Esophagus squamous epithelium (tissue), 5 donors: ENCODE data around the gene UBE2C. TPM values are rescaled to one million over a fixed set of nuclear protein-coding genes. Genes with fewer than 3 reads are reported as not detected.
"Not testable (repeated sequence)": the region's sequence is repeated elsewhere in the genome, so short reads cannot be mapped to it uniquely, and the experiment has no call there.

ENCODE experiments used
- DNase-seq: peaks from one replicate; lab custom pipeline; 2025; lab: John Stamatoyannopoulos, UW
- H3K27ac ChIP-seq, 4 donors: fragments of 200-600 bp; sonication (generic); one replicate each; pipeline ENCODE4 v1.5.1; 2016 to 2019; ENCODE audit warnings: mild to moderate bottlenecking in 1 of 4
- H3K27me3 ChIP-seq, 4 donors: fragments of 200-600 bp; sonication (generic); 1 replicate in 3 of 4; 2 replicates in 1 of 4; pipeline versions ENCODE4 v1.5.1 to v1.6.0; 2017 to 2021; ENCODE audit warnings: antibody characterized with exemption in 1 of 4
- H3K36me3 ChIP-seq, 3 donors: fragments of 200-600 bp; sonication (generic); one replicate each; pipeline ENCODE4 v1.5.1; 2016 to 2019
- H3K4me1 ChIP-seq, 3 donors: fragments of 200-600 bp; sonication (generic); one replicate each; pipeline ENCODE4 v1.5.1; 2017 to 2019
- H3K4me3 ChIP-seq, 4 donors: fragments of 200-600 bp; sonication (generic); 1 replicate in 3 of 4; 2 replicates in 1 of 4; pipeline ENCODE4 v1.5.1; 2016 to 2019; ENCODE audit warnings: mild to moderate bottlenecking in 2 of 4, moderate library complexity in 1 of 4
- H3K9me3 ChIP-seq, 3 donors: fragments of 200-600 bp; sonication (generic); one replicate each; pipeline ENCODE4 v1.5.1; 2016 to 2019
- CTCF ChIP-seq, 6 experiments: fragments of 450-650 bp in 4 of 6; fragments of 200-600 bp in 2 of 6; sonication (generic) in 2 of 6; IDR thresholded peaks; one replicate each; pipeline ENCODE4 v1.5.1; 2016 to 2019; ENCODE audit warnings: antibody characterized with exemption in 6 of 6, mild to moderate bottlenecking in 4 of 6, moderate library complexity in 4 of 6
- POLR2A ChIP-seq, 4 donors: fragments of 450-650 bp; IDR thresholded peaks; one replicate each; pipeline ENCODE4 v1.6.1; 2017; ENCODE audit warnings: antibody characterized with exemption in 4 of 4, mild to moderate bottlenecking in 4 of 4, moderate library complexity in 3 of 4
- WGBS, 2 donors: methylation state at CpG; one replicate each; pipeline ENCODE4 v1.1.5; 2018; 5-methylcytosine and 5-hydroxymethylcytosine counted together
- intact Hi-C: fragments of 100-400 bp; cut with DNase I; formaldehyde crosslinking; loops from one replicate; pipeline ENCODE4 v1.15.0; 2022
- total RNA-seq, 4 donors: library from RNA; depleted of rRNA; stranded (reverse); fragments of >200 nt; gene quantifications; one replicate each; pipeline ENCODE4 v1.1.0, GENCODE V29; 2016
- donor health status: DM: yes; HTN: yes; CAD: no.

UBE2C gene
- 10 to 100 TPM; 17.4 to 54.4 (median 31.2) TPM for total RNA-seq

- Histone ChIP-seq H3K36me3 (peaks cover 7 to 43% (median 32%) of the 10 kb centered on the region in 3 donors), H3K4me3 (peak within 1 kb of the TSS; percentile 60 to 79 (median 65)), H3K4me1 (peaks cover 8 to 32% (median 12%) of the 10 kb centered on the region in 3 donors), H3K27ac (peak within 1 kb of the TSS; percentile 42 to 76 (median 70)), H3K9me3 (no peaks in the 10 kb centered on the region), H3K27me3 (no peaks in the 10 kb centered on the region)
- 0 to 2% methylated on average over 8 to 22 of the region's 65 CpGs for WGBS, 2 donors
- no peak for TF ChIP-seq CTCF (IDR thresholded peaks at IDR 0.05)
- TF ChIP-seq POLR2A (IDR thresholded peaks at IDR 0.05), result peak in 1 of 4 donors; percentile 42
- DNase-seq, result peak; percentile 84
- intact Hi-C loops, result loop anchor here (10.0 kb wide), 1 partner anchor 152 kb away; no protein-coding TSS in a partner anchor
Observed at GRCh38 chr20:45812157-45813005, at the start of gene UBE2C. TSS of gene UBE2C (plus strand) at chr20:45812644. CDS start at chr20:45812696, 52 bp downstream.

GRCh38 chr20:45764618-45765282, 47.7 kb upstream of the UBE2C start:
- not testable (repeated sequence) for H3K27ac ChIP-seq, H3K4me1 ChIP-seq, H3K4me3 ChIP-seq, H3K27me3 ChIP-seq, H3K9me3 ChIP-seq, DNase-seq, H3K36me3 ChIP-seq
- intact Hi-C loops, result loop anchor here (5.0 kb wide), 1 partner anchor 447 kb away; no protein-coding TSS in a partner anchor
- 83 to 84% methylated on average over 13 of the region's 13 CpGs for WGBS, 2 donors

- intact Hi-C loops, result loop anchor here (5.0 kb wide), 1 partner anchor 448 kb away; no protein-coding TSS in a partner anchor
- Histone ChIP-seq H3K27me3 (no peaks in the 10 kb centered on the region), H3K4me1 (no peaks in the 10 kb centered on the region), H3K27ac (no peak overlapping the region), H3K9me3 (no peaks in the 10 kb centered on the region), H3K36me3 (no peaks in the 10 kb centered on the region), H3K4me3 (no peak overlapping the region)
- TF ChIP-seq CTCF (IDR thresholded peaks at IDR 0.05) (no peak), POLR2A (IDR thresholded peaks at IDR 0.05) (no peak)
- DNase-seq, result no peak
- WGBS, 2 donors, result 71 to 84% methylated on average over 3 to 4 of the region's 4 CpGs
Observed at GRCh38 chr20:45765307-45765875, 47.1 kb upstream of the UBE2C start.

DNA sequence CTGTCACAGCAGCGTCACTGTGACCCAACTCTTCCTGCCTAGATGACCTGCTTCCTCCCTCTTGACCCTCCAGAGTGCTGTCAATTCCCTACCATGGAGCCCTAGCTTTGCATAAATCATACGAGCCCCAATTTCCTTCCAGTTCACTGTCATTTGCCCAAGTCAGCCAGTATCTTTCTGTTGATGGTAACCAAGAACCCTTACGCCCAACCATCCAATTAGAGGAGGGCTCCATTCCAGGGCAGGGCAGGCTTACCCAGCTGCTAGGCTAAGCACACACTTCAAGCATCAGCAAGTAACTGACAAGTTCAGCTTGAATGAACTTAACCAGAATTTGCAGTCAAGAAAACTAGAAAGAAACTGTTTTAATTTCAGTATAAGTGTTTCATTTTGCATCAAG, 46.5 kb upstream of the UBE2C start:
- DNase-seq, result no peak
- H3K27ac ChIP-seq, result no peak overlapping the region
- H3K4me3 ChIP-seq, result no peak overlapping the region
- intact Hi-C loops, result loop anchor here (5.0 kb wide), 1 partner anchor 449 kb away; no protein-coding TSS in a partner anchor
- peaks cover 0 to 4% (median 0%) of the 10 kb centered on the region in 3 donors for H3K4me1 ChIP-seq
- no peaks in the 10 kb centered on the region for H3K9me3 ChIP-seq
- H3K36me3 ChIP-seq, result no peaks in the 10 kb centered on the region
- WGBS, 2 donors, result 53 to 63% methylated on average over 3 of the region's 3 CpGs
- no peaks in the 10 kb centered on the region for H3K27me3 ChIP-seq
- no peak for TF ChIP-seq POLR2A (IDR thresholded peaks at IDR 0.05)
- no peak for TF ChIP-seq CTCF (IDR thresholded peaks at IDR 0.05)

- Histone ChIP-seq H3K36me3 (no peaks in the 10 kb centered on the region), H3K27me3 (no peaks in the 10 kb centered on the region), H3K27ac (no peak overlapping the region), H3K4me1 (peaks cover 4 to 13% (median 5%) of the 10 kb centered on the region in 3 donors), H3K4me3 (no peak overlapping the region), H3K9me3 (no peaks in the 10 kb centered on the region)
- intact Hi-C loops, result loop anchor here (5.0 kb wide), 1 partner anchor 451 kb away; no protein-coding TSS in a partner anchor
- no peak for TF ChIP-seq CTCF (IDR thresholded peaks at IDR 0.05)
- TF ChIP-seq POLR2A (IDR thresholded peaks at IDR 0.05), result no peak
- DNase-seq, result no peak
Observed at GRCh38 chr20:45768479-45768878, 44.0 kb upstream of the UBE2C start.
